Stomach smooth muscle (tissue), 2 donors: Measurements from ENCODE around the gene TLR7.

Experiments
- H3K27ac ChIP-seq: one replicate; pipeline ENCODE4 v1.7.0; 2013; ENCODE audit warnings: mild to moderate bottlenecking, low read length, inconsistent platforms
- H3K27me3 ChIP-seq, 2 donors: one replicate each; pipeline ENCODE4 v1.7.0; 2013; ENCODE audit warnings: low read length in 2 of 2; ENCODE audit not compliant: insufficient read depth in 2 of 2, control insufficient read depth in 1 of 2
- H3K36me3 ChIP-seq, 2 donors: one replicate each; pipeline ENCODE4 v1.7.0; 2013; ENCODE audit warnings: low read length in 2 of 2; ENCODE audit not compliant: control insufficient read depth in 2 of 2, insufficient read depth in 2 of 2
- H3K4me1 ChIP-seq: one replicate; pipeline ENCODE4 v1.7.0; 2013; ENCODE audit warnings: low read length; ENCODE audit not compliant: control insufficient read depth, insufficient read depth
- H3K4me3 ChIP-seq, 2 donors: one replicate each; pipeline ENCODE4 v1.7.0; 2013; ENCODE audit warnings: low read length in 2 of 2
- H3K9ac ChIP-seq, 2 donors: one replicate each; pipeline ENCODE4 v1.7.0; 2013; ENCODE audit warnings: low read length in 2 of 2, mild to moderate bottlenecking in 1 of 2
- H3K9me3 ChIP-seq, 2 donors: one replicate each; pipeline ENCODE4 v1.7.0; 2013; ENCODE audit warnings: low read length in 2 of 2; ENCODE audit not compliant: control insufficient read depth in 2 of 2
- donor health status: healthy.
- donor health status: Pancreatic carcinoma.

TLR7 gene

GRCh38 chrX:12903646-12904045 is 36.8 kb downstream of the TLR7 start:
- peaks cover 0 to 7% of the 10 kb centered on the region in 2 donors for H3K27me3 ChIP-seq

GRCh38 chrX:12906046-12906761 is 39.3 kb downstream of the TLR7 start, which contains the start of gene TLR8:
TLR8 (plus strand) TSS chrX:12906620; CDS start chrX:12906707, 87 bp downstream.
- Histone ChIP-seq H3K36me3 (no peaks in the 10 kb centered on the region), H3K9me3 (no peaks in the 10 kb centered on the region), H3K4me3 (no peak within 1 kb of the TSS), H3K27ac (no peak within 1 kb of the TSS), H3K9ac (no peak within 1 kb of the TSS), H3K4me1 (no peaks in the 10 kb centered on the region), H3K27me3 (peaks cover 0 to 2% of the 10 kb centered on the region in 2 donors)

More at GRCh38 chrX:12903646-12904045, 36.8 kb downstream of the TLR7 start:
- Histone ChIP-seq H3K4me1 (no peaks in the 10 kb centered on the region), H3K9me3 (no peaks in the 10 kb centered on the region), H3K9ac (no peak overlapping the region), H3K4me3 (no peak overlapping the region), H3K36me3 (no peaks in the 10 kb centered on the region), H3K27ac (no peak overlapping the region)

- H3K36me3 ChIP-seq, result no peaks in the 10 kb centered on the region
- peaks cover 0 to 2% of the 10 kb centered on the region in 2 donors for H3K27me3 ChIP-seq
- H3K9ac ChIP-seq, result no peak overlapping the region
- H3K4me1 ChIP-seq, result no peaks in the 10 kb centered on the region
- H3K9me3 ChIP-seq, result no peaks in the 10 kb centered on the region
- no peak overlapping the region for H3K27ac ChIP-seq
- no peak overlapping the region for H3K4me3 ChIP-seq
These were observed 43.7 kb downstream of the TLR7 start for GRCh38 chrX:12910423-12911121.

- Histone ChIP-seq H3K9ac (no peak overlapping the region), H3K4me3 (no peak overlapping the region), H3K9me3 (no peaks in the 10 kb centered on the region), H3K4me1 (no peaks in the 10 kb centered on the region), H3K36me3 (no peaks in the 10 kb centered on the region), H3K27ac (no peak overlapping the region), H3K27me3 (peaks cover 0 to 2% of the 10 kb centered on the region in 2 donors)
These were observed 44.2 kb downstream of the TLR7 start for GRCh38 chrX:12911122-12911470.

GRCh38 chrX:12912791-12913482 is 46.1 kb downstream of the TLR7 start:
- peaks cover 0 to 9% of the 10 kb centered on the region in 2 donors for H3K27me3 ChIP-seq
- no peaks in the 10 kb centered on the region for H3K4me1 ChIP-seq
- no peaks in the 10 kb centered on the region for H3K9me3 ChIP-seq
- H3K9ac ChIP-seq, result no peak overlapping the region
- no peak overlapping the region for H3K4me3 ChIP-seq
- no peak overlapping the region for H3K27ac ChIP-seq
- H3K36me3 ChIP-seq, result no peaks in the 10 kb centered on the region

- Histone ChIP-seq H3K9me3 (no peaks in the 10 kb centered on the region), H3K36me3 (no peaks in the 10 kb centered on the region), H3K9ac (no peak overlapping the region), H3K27ac (no peak overlapping the region), H3K4me1 (no peaks in the 10 kb centered on the region), H3K4me3 (no peak overlapping the region), H3K27me3 (peaks cover 0 to 9% of the 10 kb centered on the region in 2 donors)
These were observed 50.9 kb downstream of the TLR7 start for GRCh38 chrX:12917753-12918152.

- no peak overlapping the region for H3K4me3 ChIP-seq
- H3K36me3 ChIP-seq, result no peaks in the 10 kb centered on the region
- H3K27me3 ChIP-seq, result peaks cover 0 to 10% of the 10 kb centered on the region in 2 donors
- no peak overlapping the region for H3K9ac ChIP-seq
- no peaks in the 10 kb centered on the region for H3K9me3 ChIP-seq
- H3K4me1 ChIP-seq, result no peaks in the 10 kb centered on the region
- no peak overlapping the region for H3K27ac ChIP-seq
These were observed 52.2 kb downstream of the TLR7 start for GRCh38 chrX:12919051-12919450.

- no peak overlapping the region for H3K27ac ChIP-seq
These were observed 52.7 kb downstream of the TLR7 start for GRCh38 chrX:12919620-12920019.

GRCh38 chrX:12920990-12921389 is 54.1 kb downstream of the TLR7 start:
- H3K9me3 ChIP-seq, result no peaks in the 10 kb centered on the region
- no peak overlapping the region for H3K27ac ChIP-seq
- H3K36me3 ChIP-seq, result no peaks in the 10 kb centered on the region
- H3K4me1 ChIP-seq, result no peaks in the 10 kb centered on the region
- H3K27me3 ChIP-seq, result peaks cover 0 to 9% of the 10 kb centered on the region in 2 donors
- H3K9ac ChIP-seq, result no peak overlapping the region
- no peak overlapping the region for H3K4me3 ChIP-seq

More at GRCh38 chrX:12919620-12920019, 52.7 kb downstream of the TLR7 start:
- no peak overlapping the region for H3K4me3 ChIP-seq
- peaks cover 0 to 10% of the 10 kb centered on the region in 2 donors for H3K27me3 ChIP-seq
- H3K4me1 ChIP-seq, result no peaks in the 10 kb centered on the region
- no peak overlapping the region for H3K9ac ChIP-seq
- no peaks in the 10 kb centered on the region for H3K36me3 ChIP-seq
- no peaks in the 10 kb centered on the region for H3K9me3 ChIP-seq

GRCh38 chrX:12921886-12922598 is 55.2 kb downstream of the TLR7 start:
- H3K27ac ChIP-seq, result no peak overlapping the region
- H3K36me3 ChIP-seq, result no peaks in the 10 kb centered on the region
- H3K4me1 ChIP-seq, result no peaks in the 10 kb centered on the region
- no peak overlapping the region for H3K4me3 ChIP-seq
- H3K9me3 ChIP-seq, result no peaks in the 10 kb centered on the region
- no peak overlapping the region for H3K9ac ChIP-seq
- H3K27me3 ChIP-seq, result peaks cover 0 to 2% of the 10 kb centered on the region in 2 donors
